ENCODE measurements around the gene BCAS3.

BCAS3 gene

GRCh38 chr17:61310590-61310989 is 632.9 kb downstream of the BCAS3 start:
- no peak for TF ChIP-seq CTCF (IDR thresholded peaks at IDR 0.05; ENCODE audit: low read depth, low read length, missing control alignments)
- in situ Hi-C loops (cut with HindIII; ENCODE audit: low sequenced_read_pairs) = no loop called here
- no peak overlapping the region for H3K4me3 ChIP-seq (ENCODE audit: low read depth, low read length)
- DNase-seq (ENCODE audit: low read depth) = no peak

DNA sequence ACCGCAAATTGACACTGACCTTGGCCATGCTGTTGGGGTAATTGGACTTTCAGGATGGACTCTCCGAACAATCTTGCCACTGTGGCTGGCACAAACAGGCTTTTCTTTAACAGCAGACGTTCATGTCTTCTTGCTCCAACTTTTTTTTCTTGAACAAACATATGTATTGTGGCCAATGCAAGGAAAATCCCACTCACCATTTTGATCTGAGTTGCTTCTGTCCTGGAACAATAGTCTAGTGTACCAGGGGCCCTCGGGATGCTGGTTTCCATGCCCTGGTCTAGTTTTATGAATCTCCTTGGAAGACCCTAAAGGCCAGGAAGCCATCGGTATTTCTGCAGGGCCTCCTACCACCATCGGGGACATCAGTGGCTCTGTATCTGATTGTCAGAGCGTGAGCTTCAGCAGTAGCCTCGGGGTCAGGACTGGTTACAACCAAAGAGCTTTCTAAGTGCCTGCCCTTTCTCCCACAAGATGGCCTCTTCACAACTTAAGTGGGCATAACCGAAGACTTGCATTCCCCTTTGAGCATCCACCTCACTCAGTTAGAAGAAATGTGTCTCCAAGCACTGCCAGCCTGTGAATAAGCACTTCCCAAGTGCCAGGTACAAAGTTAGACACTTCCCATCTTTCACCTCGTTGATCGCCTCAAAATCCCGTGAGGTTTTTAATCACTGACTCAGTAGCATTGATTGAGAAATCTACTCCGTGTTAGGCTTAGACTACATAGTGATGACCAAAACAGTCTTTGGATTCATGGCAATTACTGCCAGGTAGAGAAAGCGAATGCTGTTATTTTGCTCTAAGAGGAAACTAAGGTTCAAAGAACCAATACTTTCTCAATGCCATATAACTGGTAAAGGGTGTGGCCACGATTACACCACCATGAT is 635.0 kb downstream of the BCAS3 start:
- DNase-seq (ENCODE audit: low read depth) = no peak
- no peak for TF ChIP-seq CTCF (IDR thresholded peaks at IDR 0.05; ENCODE audit: low read depth, low read length, missing control alignments)
- in situ Hi-C loops (cut with HindIII; ENCODE audit: low sequenced_read_pairs) = no loop called here
- H3K4me3 ChIP-seq (ENCODE audit: low read depth, low read length) = no peak overlapping the region

- H3K4me3 ChIP-seq (ENCODE audit: low read depth, low read length) = no peak overlapping the region
- DNase-seq (ENCODE audit: low read depth) = no peak
- TF ChIP-seq CTCF (IDR thresholded peaks at IDR 0.05; ENCODE audit: low read depth, low read length, missing control alignments) = no peak
- in situ Hi-C loops (cut with HindIII; ENCODE audit: low sequenced_read_pairs) = no loop called here
These were observed 636.0 kb downstream of the BCAS3 start for GRCh38 chr17:61313461-61314326.

DNA sequence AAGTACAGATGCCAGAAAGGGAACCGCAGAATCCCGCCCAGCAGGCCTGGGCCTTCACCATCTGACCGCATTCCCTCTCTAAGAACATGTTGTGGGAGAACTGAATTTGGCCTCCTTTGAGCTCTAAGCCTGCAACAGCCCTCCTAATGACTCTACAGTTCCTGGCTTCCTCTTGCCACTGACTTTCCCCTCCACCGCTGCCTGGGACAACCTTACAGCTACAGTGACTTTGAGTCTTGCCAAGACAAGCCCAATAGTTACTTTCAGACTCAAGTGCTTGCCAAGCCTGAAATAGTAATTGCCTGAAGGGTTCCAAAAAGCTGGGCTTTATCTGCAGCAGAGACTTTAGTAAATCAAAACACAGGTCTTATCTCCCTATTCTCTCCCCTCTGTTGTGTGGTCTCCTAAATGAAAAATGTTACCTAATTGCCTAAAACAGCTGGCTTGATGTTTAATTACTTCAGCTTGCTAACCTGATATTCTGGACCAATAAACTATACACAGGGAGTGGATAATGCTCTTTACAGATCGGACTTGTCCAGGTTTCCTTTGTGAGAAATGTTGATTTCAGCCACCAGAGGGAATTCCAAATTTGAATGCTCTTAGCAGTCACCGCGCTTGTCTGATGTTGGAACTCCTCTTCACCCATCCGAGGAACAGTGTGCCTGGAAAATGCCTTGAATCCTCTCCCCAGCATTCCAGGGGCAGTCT is 636.9 kb downstream of the BCAS3 start:
- peak; percentile 90 for DNase-seq (ENCODE audit: low read depth)
- in situ Hi-C loops (cut with HindIII; ENCODE audit: low sequenced_read_pairs) = no loop called here
- no peak overlapping the region for H3K4me3 ChIP-seq (ENCODE audit: low read depth, low read length)
- peak; percentile 34 for TF ChIP-seq CTCF (IDR thresholded peaks at IDR 0.05; ENCODE audit: low read depth, low read length, missing control alignments)

DNA sequence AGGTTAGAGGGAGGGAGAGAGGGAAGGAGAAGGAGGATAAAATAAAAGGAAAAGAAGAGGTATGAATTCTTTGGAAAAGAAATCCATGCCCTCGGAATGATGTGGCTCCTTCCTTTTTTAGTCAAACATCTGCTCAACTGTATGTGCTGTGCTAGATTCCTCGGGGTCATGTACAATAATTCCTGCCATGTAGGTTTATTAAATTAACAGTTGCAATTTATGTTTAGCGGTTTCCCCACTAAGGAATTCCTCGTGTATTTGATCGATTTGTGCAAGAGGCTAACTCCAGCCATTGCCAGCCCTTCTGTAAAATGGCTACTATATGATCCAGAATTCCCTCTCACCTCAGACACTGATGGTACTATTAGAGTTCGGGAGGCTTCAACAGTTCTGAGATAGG is 639.0 kb downstream of the BCAS3 start:
- DNase-seq (ENCODE audit: low read depth) = no peak
- in situ Hi-C loops (cut with HindIII; ENCODE audit: low sequenced_read_pairs) = no loop called here
- no peak overlapping the region for H3K4me3 ChIP-seq (ENCODE audit: low read depth, low read length)
- TF ChIP-seq CTCF (IDR thresholded peaks at IDR 0.05; ENCODE audit: low read depth, low read length, missing control alignments) = no peak

GRCh38 chr17:61317779-61318178 is 640.1 kb downstream of the BCAS3 start:
- in situ Hi-C loops (cut with HindIII; ENCODE audit: low sequenced_read_pairs) = no loop called here
- no peak for TF ChIP-seq CTCF (IDR thresholded peaks at IDR 0.05; ENCODE audit: low read depth, low read length, missing control alignments)
- no peak for DNase-seq (ENCODE audit: low read depth)
- H3K4me3 ChIP-seq (ENCODE audit: low read depth, low read length) = no peak overlapping the region

Measured in astrocyte of the cerebellum (primary cell).